Keratinocyte (primary cell): ENCODE data around the gene DCAF15. TPM values are rescaled to one million over a fixed set of nuclear protein-coding genes. Genes with fewer than 3 reads are reported as not detected.

Experiments used
- DNase-seq: peaks from one replicate; pipeline ENCODE4 v3.0.0-alpha.2; 2011; ENCODE audit warnings: low read depth, missing footprints, low spot score
- FAIRE-seq: peaks from 2 replicates; lab custom pipeline; 2011; peaks lifted over from hg19 to GRCh38; lab: Jason Lieb, UNC
- H2AFZ ChIP-seq: 2 replicates; pipeline ENCODE4 v1.6.0; 2012; ENCODE audit warnings: low read length, control low read depth, inconsistent platforms; ENCODE audit not compliant: control insufficient read depth
- H3K27ac ChIP-seq: 2 replicates; pipeline ENCODE4 v1.5.1; 2011; ENCODE audit warnings: low read length; ENCODE audit not compliant: control insufficient read depth, insufficient read depth
- H3K27me3 ChIP-seq: 3 replicates; pipeline ENCODE4 v1.6.0; 2011; ENCODE audit warnings: low read length; ENCODE audit not compliant: control insufficient read depth, insufficient read depth; ENCODE audit errors: extremely low read depth
- H3K36me3 ChIP-seq, 2 experiments: 2 replicates in 1 of 2; 3 replicates in 1 of 2; pipeline ENCODE4 v1.5.1; 2011; ENCODE audit warnings: low read length in 2 of 2, mild to moderate bottlenecking in 1 of 2; ENCODE audit not compliant: control insufficient read depth in 2 of 2, insufficient read depth in 2 of 2; ENCODE audit errors: extremely low read depth in 1 of 2
- H3K4me1 ChIP-seq: 3 replicates; pipeline ENCODE4 v1.5.1; 2011; ENCODE audit warnings: low read length; ENCODE audit not compliant: control insufficient read depth, insufficient read depth; ENCODE audit errors: extremely low read depth
- H3K4me2 ChIP-seq: 3 replicates; pipeline ENCODE4 v1.6.0; 2011; ENCODE audit warnings: low read depth, low read length; ENCODE audit not compliant: control insufficient read depth, insufficient read depth; ENCODE audit errors: extremely low read depth
- H3K4me3 ChIP-seq, 3 experiments: fragments of 200-600 bp in 1 of 3; sonication (generic) in 1 of 3; 2 replicates in 2 of 3; 3 replicates in 1 of 3; pipeline ENCODE4 v1.5.1; 2011 to 2016; ENCODE audit warnings: low read length in 3 of 3, mild to moderate bottlenecking in 3 of 3, control low read depth in 2 of 3, inconsistent platforms in 1 of 3, low read depth in 1 of 3, mixed read lengths in 1 of 3, mixed run types in 1 of 3, moderate library complexity in 1 of 3; ENCODE audit not compliant: control insufficient read depth in 2 of 3, insufficient read depth in 2 of 3; ENCODE audit errors: extremely low read depth in 1 of 3
- H3K79me2 ChIP-seq: 2 replicates; pipeline ENCODE4 v1.6.0; 2012; ENCODE audit warnings: low read length; ENCODE audit not compliant: control insufficient read depth, insufficient read depth
- H3K9ac ChIP-seq: 3 replicates; pipeline ENCODE4 v1.6.0; 2011; ENCODE audit warnings: low read length; ENCODE audit not compliant: control insufficient read depth, insufficient read depth; ENCODE audit errors: extremely low read depth
- H3K9me1 ChIP-seq: 3 replicates; pipeline ENCODE4 v1.6.0; 2011; ENCODE audit warnings: low read length; ENCODE audit not compliant: control insufficient read depth, insufficient read depth; ENCODE audit errors: extremely low read depth
- H3K9me3 ChIP-seq: 2 replicates; pipeline ENCODE4 v1.5.1; 2012; ENCODE audit warnings: low read depth, low read length; ENCODE audit not compliant: control insufficient read depth
- H4K20me1 ChIP-seq: 3 replicates; pipeline ENCODE4 v1.6.0; 2011; ENCODE audit warnings: low read length; ENCODE audit not compliant: control insufficient read depth, insufficient read depth; ENCODE audit errors: extremely low read depth
- EZH2 ChIP-seq: IDR thresholded peaks from one replicate; pipeline ENCODE4 v1.6.1; 2012; ENCODE audit warnings: inconsistent platforms, mild to moderate bottlenecking, low read length, moderate library complexity
- dilution Hi-C: fragments of 300-500 bp; cut with MboI; formaldehyde crosslinking; loops from one replicate; pipeline ENCODE4 v1.7.0; 2020; ENCODE audit warnings: low sequenced_read_pairs; ENCODE audit not compliant: extremely low pct_ligation_motif_present
- polyA plus RNA-seq, 5 experiments: library from polyadenylated mRNA; depleted of rRNA in 3 of 5; stranded (reverse) in 3 of 5; stranded (forward) in 1 of 5; unstranded in 1 of 5; fragments of >200 nt; gene quantifications; 1 replicate in 1 of 5; 2 replicates in 3 of 5; 3 replicates in 1 of 5; pipeline versions ENCODE4 v1.2.1 to v1.2.3, GENCODE V29; 2011 to 2012; ENCODE audit warnings: missing spikeins in 2 of 5, low read depth in 1 of 5, low replicate concordance in 1 of 5
- TF ChIP-seq, protein P1 (sequence below), 3 experiments: IDR thresholded peaks in 1 of 3; conservative IDR thresholded peaks in 1 of 3; optimal IDR thresholded peaks in 1 of 3; 2 replicates in 2 of 3; 3 replicates in 1 of 3; pipeline versions ENCODE3 to v1.5.1; 2011; ENCODE audit warnings: low read length in 3 of 3, mild to moderate bottlenecking in 3 of 3, moderate library complexity in 2 of 3, control low read depth in 1 of 3, inconsistent platforms in 1 of 3; ENCODE audit not compliant: insufficient read depth in 2 of 3; ENCODE audit errors: extremely low read depth in 1 of 3

DCAF15 gene
- polyA plus RNA-seq, 1 donor (not counting 4 experiments of a cell fraction or from before 2014, with no cell fraction given): 15.1 TPM

GRCh38 chr19:13976446-13976845, 24.1 kb downstream of the DCAF15 start:
- H3K36me3 ChIP-seq: peaks cover 4 to 8% of the 10 kb centered on the region in 2 experiments
- FAIRE-seq (no peak), DNase-seq (no peak)
- no peak overlapping the region for H3K4me2 ChIP-seq
- H3K27ac ChIP-seq: no peak overlapping the region
- peaks cover 5% of the 10 kb centered on the region for H3K4me1 ChIP-seq
- H3K9me3 ChIP-seq: no peaks in the 10 kb centered on the region
- no peaks in the 10 kb centered on the region for H3K27me3 ChIP-seq
- no peak overlapping the region for H3K9ac ChIP-seq
- H2AFZ ChIP-seq: no peak overlapping the region
- dilution Hi-C loops: no loop called here
- no peaks in the 10 kb centered on the region for H3K9me1 ChIP-seq
- no peaks in the 10 kb centered on the region for H3K79me2 ChIP-seq
- no peaks in the 10 kb centered on the region for H4K20me1 ChIP-seq
- no peak overlapping the region for H3K4me3 ChIP-seq
- TF ChIP-seq EZH2: no peak
- TF ChIP-seq, protein P1, sequence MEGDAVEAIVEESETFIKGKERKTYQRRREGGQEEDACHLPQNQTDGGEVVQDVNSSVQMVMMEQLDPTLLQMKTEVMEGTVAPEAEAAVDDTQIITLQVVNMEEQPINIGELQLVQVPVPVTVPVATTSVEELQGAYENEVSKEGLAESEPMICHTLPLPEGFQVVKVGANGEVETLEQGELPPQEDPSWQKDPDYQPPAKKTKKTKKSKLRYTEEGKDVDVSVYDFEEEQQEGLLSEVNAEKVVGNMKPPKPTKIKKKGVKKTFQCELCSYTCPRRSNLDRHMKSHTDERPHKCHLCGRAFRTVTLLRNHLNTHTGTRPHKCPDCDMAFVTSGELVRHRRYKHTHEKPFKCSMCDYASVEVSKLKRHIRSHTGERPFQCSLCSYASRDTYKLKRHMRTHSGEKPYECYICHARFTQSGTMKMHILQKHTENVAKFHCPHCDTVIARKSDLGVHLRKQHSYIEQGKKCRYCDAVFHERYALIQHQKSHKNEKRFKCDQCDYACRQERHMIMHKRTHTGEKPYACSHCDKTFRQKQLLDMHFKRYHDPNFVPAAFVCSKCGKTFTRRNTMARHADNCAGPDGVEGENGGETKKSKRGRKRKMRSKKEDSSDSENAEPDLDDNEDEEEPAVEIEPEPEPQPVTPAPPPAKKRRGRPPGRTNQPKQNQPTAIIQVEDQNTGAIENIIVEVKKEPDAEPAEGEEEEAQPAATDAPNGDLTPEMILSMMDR (optimal IDR thresholded peaks at IDR 0.05 in 1 of 3, IDR thresholded peaks at IDR 0.05 in 1 of 3, conservative IDR thresholded peaks at IDR 0.05 in 1 of 3; ENCODE audit: extremely low read depth in 1 of 3, insufficient read depth in 2 of 3, low read length in 3 of 3): no peak

- FAIRE-seq (no peak), DNase-seq (no peak)
- Histone ChIP-seq H3K9me3 (no peaks in the 10 kb centered on the region), H3K27me3 (no peaks in the 10 kb centered on the region), H3K4me1 (peaks cover 5% of the 10 kb centered on the region), H3K36me3 (peaks cover 6 to 12% of the 10 kb centered on the region in 2 experiments), H3K4me3 (no peak overlapping the region), H2AFZ (no peak overlapping the region), H3K9me1 (no peaks in the 10 kb centered on the region), H3K9ac (no peak overlapping the region), H4K20me1 (no peaks in the 10 kb centered on the region), H3K4me2 (no peak overlapping the region), H3K79me2 (no peaks in the 10 kb centered on the region), H3K27ac (no peak overlapping the region)
- dilution Hi-C loops: no loop called here
- TF ChIP-seq EZH2: no peak
- TF ChIP-seq, protein P1 (optimal IDR thresholded peaks at IDR 0.05 in 1 of 3, IDR thresholded peaks at IDR 0.05 in 1 of 3, conservative IDR thresholded peaks at IDR 0.05 in 1 of 3; ENCODE audit: extremely low read depth in 1 of 3, insufficient read depth in 2 of 3, low read length in 3 of 3): no peak
These were observed 25.5 kb downstream of the DCAF15 start for GRCh38 chr19:13977803-13978202.
